Inferior parietal cortex (tissue), 1 donor: ENCODE data around the gene GNA12.
A peak's percentile ranks its signal among the peaks of the same experiment; 100 is the strongest.
"Not testable (repeated sequence)": the region's sequence is repeated elsewhere in the genome, so short reads cannot be mapped to it uniquely, and the experiment has no call there.

Source experiments
- DNase-seq: peaks from one replicate; pipeline ENCODE4 v3.0.0-alpha.2; 2016; ENCODE audit errors: extremely low spot score

The GNA12 gene

GRCh38 chr7:2753148-2753547, 91.0 kb downstream of the GNA12 start:
- DNase-seq = no peak

GRCh38 chr7:2751086-2751485, 93.0 kb downstream of the GNA12 start:
- DNase-seq = no peak

- DNase-seq = no peak
Observed at GRCh38 chr7:2750004-2750407, 94.1 kb downstream of the GNA12 start.

- DNase-seq = not testable (repeated sequence)
Observed at GRCh38 chr7:2748684-2749083, 95.4 kb downstream of the GNA12 start.

- not testable (repeated sequence) for DNase-seq
Observed at GRCh38 chr7:2743523-2744185, 100.5 kb downstream of the GNA12 start.

GRCh38 chr7:2738766-2739549, 105.2 kb downstream of the GNA12 start:
- no peak for DNase-seq

GRCh38 chr7:2737771-2738540, 106.2 kb downstream of the GNA12 start:
- DNase-seq = peak; percentile 57

- DNase-seq = not testable (repeated sequence)
Observed at GRCh38 chr7:2737005-2737743, 106.9 kb downstream of the GNA12 start.

GRCh38 chr7:2736411-2736914, 107.6 kb downstream of the GNA12 start:
- DNase-seq = no peak

GRCh38 chr7:2735744-2736143, 108.4 kb downstream of the GNA12 start:
- DNase-seq = no peak

GRCh38 chr7:2734751-2735571, 109.1 kb downstream of the GNA12 start:
- DNase-seq = no peak

- no peak for DNase-seq
Observed at GRCh38 chr7:2734084-2734686, 109.9 kb downstream of the GNA12 start.

GRCh38 chr7:2732959-2733584, 111.0 kb downstream of the GNA12 start:
- DNase-seq = no peak

GRCh38 chr7:2732388-2732787, 111.7 kb downstream of the GNA12 start:
- DNase-seq = no peak

- no peak for DNase-seq
Observed at GRCh38 chr7:2730846-2731770, 113.0 kb downstream of the GNA12 start.

GRCh38 chr7:2729893-2730716, 114.0 kb downstream of the GNA12 start:
- peak; percentile 67 for DNase-seq

GRCh38 chr7:2729031-2729892, 114.8 kb downstream of the GNA12 start:
- no peak for DNase-seq
